ENCODE measurements around the gene AP1G2. TPM values are rescaled to one million over a fixed set of nuclear protein-coding genes. Genes with fewer than 3 reads are reported as not detected.

Gene AP1G2
- polyA plus RNA-seq, 1 donor from 2014 or later: 127 TPM

GRCh38 chr14:23605931-23606585 lies 38.5 kb upstream of the AP1G2 start:
- Histone ChIP-seq H3K36me3 (ENCODE audit: insufficient read depth, low read length) (no peaks in the 10 kb centered on the region), H3K79me2 (replicated peaks; ENCODE audit: insufficient read depth, low read length) (no peaks in the 10 kb centered on the region), H3K9ac (ENCODE audit: low read length) (no peak overlapping the region), H3K27me3 (ENCODE audit: insufficient read depth, low read depth, low read length) (no peaks in the 10 kb centered on the region), H3K9me3 (ENCODE audit: low read length) (no peaks in the 10 kb centered on the region), H3K9me2 (ENCODE audit: insufficient read depth, low read length) (no peaks in the 10 kb centered on the region), H4K20me1 (ENCODE audit: insufficient read depth) (no peaks in the 10 kb centered on the region), H3K27ac (ENCODE audit: low read length) (no peak overlapping the region), H3F3A (ENCODE audit: insufficient read depth, low read length, poor library complexity, severe bottlenecking) (no peaks in the 10 kb centered on the region), H3K4me2 (ENCODE audit: low read length) (no peak overlapping the region), H2AFZ (ENCODE audit: low read depth, low read length) (no peak overlapping the region), H3K4me3 (ENCODE audit: low read length) (no peak overlapping the region)
- TF ChIP-seq EZH2 (IDR thresholded peaks at IDR 0.05; ENCODE audit: borderline replicate concordance, insufficient read depth, low read length, poor library complexity, severe bottlenecking) (no peak), TAF1 (IDR thresholded peaks at IDR 0.05; ENCODE audit: low read depth) (no peak), RAD21 (conservative IDR thresholded peaks at IDR 0.05) (no peak), MXI1 (conservative IDR thresholded peaks at IDR 0.05; ENCODE audit: poor library complexity, severe bottlenecking) (no peak), SMC3 (conservative IDR thresholded peaks at IDR 0.05; ENCODE audit: poor library complexity) (no peak), CTCF (IDR thresholded peaks at IDR 0.05; ENCODE audit: poor library complexity, severe bottlenecking) (no peak), REST (IDR thresholded peaks at IDR 0.05; ENCODE audit: borderline replicate concordance) (no peak), POLR2AphosphoS5 (IDR thresholded peaks at IDR 0.05) (no peak), EP300 (conservative IDR thresholded peaks at IDR 0.05; ENCODE audit: poor library complexity, severe bottlenecking) (no peak)

- H3F3A ChIP-seq (ENCODE audit: insufficient read depth, low read length, poor library complexity, severe bottlenecking): no peaks in the 10 kb centered on the region
- H3K27ac ChIP-seq (ENCODE audit: low read length): no peak overlapping the region
- TF ChIP-seq CTCF (IDR thresholded peaks at IDR 0.05; ENCODE audit: poor library complexity, severe bottlenecking) (no peak), EZH2 (IDR thresholded peaks at IDR 0.05; ENCODE audit: borderline replicate concordance, insufficient read depth, low read length, poor library complexity, severe bottlenecking) (no peak), EP300 (conservative IDR thresholded peaks at IDR 0.05; ENCODE audit: poor library complexity, severe bottlenecking) (no peak), RAD21 (conservative IDR thresholded peaks at IDR 0.05) (no peak), SMC3 (conservative IDR thresholded peaks at IDR 0.05; ENCODE audit: poor library complexity) (no peak), TAF1 (IDR thresholded peaks at IDR 0.05; ENCODE audit: low read depth) (no peak)
- H3K9ac ChIP-seq (ENCODE audit: low read length): no peak overlapping the region
- H3K9me2 ChIP-seq (ENCODE audit: insufficient read depth, low read length): no peaks in the 10 kb centered on the region
- H3K4me3 ChIP-seq (ENCODE audit: low read length): no peak overlapping the region
- H4K20me1 ChIP-seq (ENCODE audit: insufficient read depth): no peaks in the 10 kb centered on the region
- H3K79me2 ChIP-seq (replicated peaks; ENCODE audit: insufficient read depth, low read length): no peaks in the 10 kb centered on the region
- no peaks in the 10 kb centered on the region for H3K9me3 ChIP-seq (ENCODE audit: low read length)
- H3K4me2 ChIP-seq (ENCODE audit: low read length): no peak overlapping the region
- H3K27me3 ChIP-seq (ENCODE audit: insufficient read depth, low read depth, low read length): no peaks in the 10 kb centered on the region
- H2AFZ ChIP-seq (ENCODE audit: low read depth, low read length): no peak overlapping the region
- no peaks in the 10 kb centered on the region for H3K36me3 ChIP-seq (ENCODE audit: insufficient read depth, low read length)
These were observed 37.1 kb upstream of the AP1G2 start for GRCh38 chr14:23604675-23605170.
